CD4-positive, CD25-positive, alpha-beta regulatory T cell (primary cell): ENCODE results near the gene SEMA6D. TPM values are rescaled to one million over a fixed set of nuclear protein-coding genes. Genes with fewer than 3 reads are reported as not detected.

Experiments
- ATAC-seq, 2 donors: fragments of 150-1000 bp; cut with Tn5 transposase; one replicate each; pipeline ENCODE4 v1.10.0; 2021; ENCODE audit warnings: low read depth in 2 of 2, moderate number of reproducible peaks in 2 of 2, moderate library complexity in 1 of 2
- DNase-seq, 3 donors: peaks; one replicate each; pipeline versions ENCODE4 v3.0.0 to v3.0.0-alpha.2; 2012 to 2022; ENCODE audit warnings: mixed read lengths in 1 of 3
- H3K27ac ChIP-seq: one replicate; pipeline ENCODE4 v1.7.0; 2013; ENCODE audit warnings: mild to moderate bottlenecking, low read length; ENCODE audit not compliant: insufficient read depth, poor library complexity, severe bottlenecking
- H3K27me3 ChIP-seq: one replicate; pipeline ENCODE4 v1.7.0; 2013; ENCODE audit warnings: low read length; ENCODE audit not compliant: control insufficient read depth, insufficient read depth
- H3K36me3 ChIP-seq: one replicate; pipeline ENCODE4 v1.7.0; 2013; ENCODE audit warnings: mild to moderate bottlenecking, low read length, moderate library complexity; ENCODE audit not compliant: control insufficient read depth, insufficient read depth
- H3K4me1 ChIP-seq: 2 replicates; pipeline ENCODE4 v1.7.0; 2013; ENCODE audit warnings: mild to moderate bottlenecking, low read length; ENCODE audit not compliant: insufficient read depth, control insufficient read depth, poor library complexity, severe bottlenecking
- H3K4me3 ChIP-seq: one replicate; pipeline ENCODE4 v1.7.0; 2013; ENCODE audit warnings: low read depth, mild to moderate bottlenecking, low read length, moderate library complexity
- H3K9me3 ChIP-seq, 2 experiments: 1 replicate in 1 of 2; 2 replicates in 1 of 2; pipeline ENCODE4 v1.7.0; 2013; ENCODE audit warnings: low read length in 2 of 2, mild to moderate bottlenecking in 1 of 2, moderate library complexity in 1 of 2; ENCODE audit not compliant: control insufficient read depth in 2 of 2
- H3K27ac Mint-ChIP-seq, 3 donors: one replicate each; pipeline ENCODE4 v1.8.0; 2020 to 2022; ENCODE audit warnings: mild to moderate bottlenecking in 3 of 3, mixed read lengths in 3 of 3, moderate library complexity in 2 of 3
- H3K27me3 Mint-ChIP-seq: one replicate; pipeline ENCODE4 v1.8.0; 2022; ENCODE audit warnings: mild to moderate bottlenecking, mixed read lengths
- H3K36me3 Mint-ChIP-seq: one replicate; pipeline ENCODE4 v1.8.0; 2020; ENCODE audit warnings: mixed read lengths
- H3K4me1 Mint-ChIP-seq, 4 donors: one replicate each; pipeline ENCODE4 v1.8.0; 2020 to 2022; ENCODE audit warnings: mixed read lengths in 4 of 4, mild to moderate bottlenecking in 1 of 4
- H3K4me3 Mint-ChIP-seq, 4 donors: one replicate each; pipeline ENCODE4 v1.8.0; 2020 to 2022; ENCODE audit warnings: mild to moderate bottlenecking in 4 of 4, mixed read lengths in 4 of 4, moderate library complexity in 3 of 4
- H3K9me3 Mint-ChIP-seq, 7 donors: one replicate each; pipeline ENCODE4 v1.8.0; 2020 to 2022; ENCODE audit warnings: mixed read lengths in 7 of 7, mild to moderate bottlenecking in 3 of 7, moderate library complexity in 2 of 7
- polyA plus RNA-seq, 4 donors: library from polyadenylated mRNA; unstranded; fragments of 300-500 nt; fragmentation: Illumina TruSeq; gene quantifications; one replicate each; pipeline ENCODE4 v1.2.3, GENCODE V29; 2021
- total RNA-seq: library from RNA; stranded (reverse); gene quantifications from one replicate; pipeline ENCODE4 v1.2.3, GENCODE V29; 2022

The SEMA6D gene
- total and polyA plus RNA-seq, 5 donors from 2014 or later, result not detected

DNA sequence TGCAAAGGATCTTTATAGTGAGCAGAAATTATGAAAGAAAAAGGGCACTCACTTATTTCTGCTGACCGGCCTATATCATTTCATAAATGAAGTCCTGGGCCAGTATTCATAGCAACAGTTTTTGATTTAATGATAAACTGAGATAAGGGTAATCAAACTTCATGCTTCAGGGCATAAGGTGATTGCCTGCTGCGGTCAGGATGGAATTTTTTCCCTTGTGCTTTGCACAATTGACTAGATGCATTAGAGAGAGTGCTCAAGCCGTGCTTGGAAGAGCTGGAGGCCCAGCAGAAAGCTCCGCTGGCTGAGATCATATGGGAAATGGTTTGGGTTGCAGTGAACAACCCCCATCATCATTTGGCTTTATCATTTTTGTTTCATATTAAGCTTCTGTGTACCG, 10.4 kb downstream of the SEMA6D start:
- Mint-ChIP-seq H3K27ac (no peak overlapping the region), H3K36me3 (no peaks in the 10 kb centered on the region), H3K9me3 (peaks cover 0 to 1% (median 0%) of the 10 kb centered on the region in 7 donors), H3K27me3 (peaks cover 7% of the 10 kb centered on the region), H3K4me1 (no peaks in the 10 kb centered on the region), H3K4me3 (no peak overlapping the region)
- H3K4me3 ChIP-seq, result no peak overlapping the region
- H3K4me1 ChIP-seq, result no peaks in the 10 kb centered on the region
- no peaks in the 10 kb centered on the region for H3K27me3 ChIP-seq
- H3K9me3 ChIP-seq, result no peaks in the 10 kb centered on the region
- H3K27ac ChIP-seq, result no peak overlapping the region
- DNase-seq (no peak), ATAC-seq (no peak)
- H3K36me3 ChIP-seq, result no peaks in the 10 kb centered on the region

DNA sequence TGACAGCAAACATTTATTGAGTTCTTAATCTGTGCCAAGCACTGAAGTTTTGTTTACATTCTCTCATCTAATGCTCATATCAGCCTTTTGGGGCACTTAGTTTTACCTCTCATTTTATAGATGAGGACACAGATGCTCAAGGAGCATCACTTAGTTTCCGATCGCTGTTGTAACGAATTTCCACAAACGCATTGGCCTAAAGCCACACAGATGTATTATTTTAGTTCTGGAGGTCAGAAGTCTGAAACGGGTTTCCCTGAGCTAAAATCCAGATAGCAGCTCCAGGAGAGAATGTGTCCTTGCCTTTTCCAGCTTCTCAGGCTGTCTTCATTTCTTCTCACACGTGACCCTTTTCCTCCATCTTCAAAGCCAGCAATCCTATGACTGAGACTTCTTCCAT, 11.1 kb downstream of the SEMA6D start:
- Mint-ChIP-seq H3K36me3 (no peaks in the 10 kb centered on the region), H3K4me1 (no peaks in the 10 kb centered on the region), H3K9me3 (peaks cover 0 to 1% (median 0%) of the 10 kb centered on the region in 7 donors), H3K27ac (no peak overlapping the region), H3K27me3 (peaks cover 5% of the 10 kb centered on the region), H3K4me3 (no peak overlapping the region)
- no peak overlapping the region for H3K4me3 ChIP-seq
- H3K4me1 ChIP-seq, result no peaks in the 10 kb centered on the region
- DNase-seq, result no peak
- no peak for ATAC-seq
- H3K9me3 ChIP-seq, result no peaks in the 10 kb centered on the region
- H3K27ac ChIP-seq, result no peak overlapping the region
- no peaks in the 10 kb centered on the region for H3K27me3 ChIP-seq
- H3K36me3 ChIP-seq, result no peaks in the 10 kb centered on the region

DNA sequence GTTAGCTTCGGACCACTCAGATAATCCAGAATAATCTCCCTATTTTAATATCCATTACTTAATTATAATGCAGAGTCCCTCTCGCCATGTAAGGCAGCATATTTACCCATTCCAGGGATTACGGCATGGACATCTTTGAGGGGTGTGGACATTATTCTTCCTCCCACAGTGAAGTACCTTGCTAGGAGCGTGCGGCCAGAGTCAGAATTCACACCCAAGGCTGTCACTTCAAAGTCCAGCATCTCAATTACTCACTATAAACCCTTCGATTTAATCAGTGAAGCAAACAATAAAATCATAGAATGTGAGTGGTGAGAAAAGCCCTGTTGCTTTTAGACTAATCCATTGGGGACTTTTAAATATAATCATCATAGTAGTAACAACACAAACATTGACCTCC, 11.6 kb downstream of the SEMA6D start:
- DNase-seq (no peak), ATAC-seq (no peak)
- Histone ChIP-seq H3K27me3 (no peaks in the 10 kb centered on the region), H3K9me3 (no peaks in the 10 kb centered on the region), H3K4me1 (no peaks in the 10 kb centered on the region), H3K27ac (no peak overlapping the region), H3K36me3 (no peaks in the 10 kb centered on the region), H3K4me3 (no peak overlapping the region)
- Mint-ChIP-seq H3K36me3 (no peaks in the 10 kb centered on the region), H3K9me3 (peaks cover 0 to 1% (median 0%) of the 10 kb centered on the region in 7 donors), H3K4me1 (no peaks in the 10 kb centered on the region), H3K27me3 (peaks cover 2% of the 10 kb centered on the region), H3K27ac (no peak overlapping the region), H3K4me3 (no peak overlapping the region)

DNA sequence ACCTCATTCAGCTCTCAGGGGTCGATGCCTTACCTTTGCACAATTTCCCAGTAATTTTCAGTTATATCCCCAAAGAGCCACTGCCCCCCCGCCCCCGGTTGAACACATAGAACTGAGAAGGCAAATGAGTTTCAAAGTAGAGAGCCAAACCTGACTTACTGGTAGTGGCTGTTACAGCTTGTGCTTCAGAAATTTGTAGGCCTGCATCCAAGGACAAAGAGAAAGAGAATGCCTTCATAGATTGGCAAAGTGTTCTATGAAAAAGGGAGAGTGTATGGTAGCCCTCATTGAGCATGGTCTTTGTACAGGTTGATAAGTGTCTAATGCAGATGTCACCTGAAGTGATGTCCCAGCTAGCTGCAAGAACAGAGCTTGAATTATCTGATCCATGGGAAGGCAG, 13.9 kb downstream of the SEMA6D start:
- DNase-seq (no peak), ATAC-seq (no peak)
- H3K4me3 Mint-ChIP-seq, result no peak overlapping the region

DNA sequence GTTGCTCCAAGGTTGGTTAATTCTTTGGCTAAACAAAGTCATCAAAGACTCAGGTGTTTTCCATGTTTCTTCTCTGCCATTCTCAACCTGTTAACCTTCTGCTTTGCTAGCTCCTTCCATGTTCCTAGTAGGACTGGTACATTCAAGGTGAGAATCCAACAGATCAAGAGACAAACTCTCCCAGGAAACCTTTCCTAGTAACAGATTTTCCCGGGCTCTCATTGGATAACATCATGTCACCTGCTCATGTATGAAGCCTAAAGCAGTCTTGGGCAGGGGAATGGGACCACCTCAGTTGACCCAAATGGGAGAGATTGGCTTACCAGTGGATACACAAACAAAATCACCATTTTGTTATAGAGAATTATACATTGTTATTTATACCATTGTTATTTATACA, 14.9 kb downstream of the SEMA6D start:
- H3K27ac ChIP-seq, result no peak overlapping the region
- H3K27me3 ChIP-seq, result no peaks in the 10 kb centered on the region
- H3K9me3 ChIP-seq, result no peaks in the 10 kb centered on the region
- H3K27ac Mint-ChIP-seq, result no peak overlapping the region
- H3K27me3 Mint-ChIP-seq, result peaks cover 8% of the 10 kb centered on the region
- no peaks in the 10 kb centered on the region for H3K36me3 ChIP-seq
- H3K9me3 Mint-ChIP-seq, result no peaks in the 10 kb centered on the region
- H3K4me1 ChIP-seq, result no peaks in the 10 kb centered on the region
- H3K4me1 Mint-ChIP-seq, result no peaks in the 10 kb centered on the region
- no peaks in the 10 kb centered on the region for H3K36me3 Mint-ChIP-seq
- H3K4me3 ChIP-seq, result no peak overlapping the region
- DNase-seq (no peak), ATAC-seq (no peak)
- H3K4me3 Mint-ChIP-seq, result no peak overlapping the region

More for the DNA sequence above, 13.9 kb downstream of the SEMA6D start:
- H3K4me3 ChIP-seq, result no peak overlapping the region
- no peaks in the 10 kb centered on the region for H3K27me3 ChIP-seq
- no peak overlapping the region for H3K27ac ChIP-seq
- no peaks in the 10 kb centered on the region for H3K9me3 Mint-ChIP-seq
- H3K36me3 ChIP-seq, result no peaks in the 10 kb centered on the region
- no peaks in the 10 kb centered on the region for H3K4me1 ChIP-seq
- H3K27me3 Mint-ChIP-seq, result peaks cover 4% of the 10 kb centered on the region
- no peaks in the 10 kb centered on the region for H3K36me3 Mint-ChIP-seq
- H3K27ac Mint-ChIP-seq, result no peak overlapping the region
- H3K9me3 ChIP-seq, result no peaks in the 10 kb centered on the region
- H3K4me1 Mint-ChIP-seq, result no peaks in the 10 kb centered on the region

DNA sequence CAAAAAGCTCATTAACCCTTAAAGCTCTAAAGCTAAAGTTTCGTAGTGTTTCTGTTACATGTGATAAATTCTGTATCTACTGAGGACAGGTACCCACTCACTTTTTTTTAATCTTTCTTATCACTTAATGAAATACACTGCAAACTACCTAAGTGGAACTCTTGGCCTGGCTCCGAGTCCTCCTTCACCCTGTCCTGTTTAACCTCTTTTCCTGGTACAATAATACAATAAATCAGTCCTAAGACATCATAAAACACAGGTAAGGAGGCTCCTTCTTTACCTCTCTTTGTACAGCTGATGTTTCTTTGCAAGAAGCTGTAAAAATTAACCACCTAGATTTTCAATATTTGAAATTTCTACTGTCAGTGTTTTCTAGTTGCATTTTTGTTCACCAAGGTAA, 15.8 kb downstream of the SEMA6D start:
- Histone ChIP-seq H3K27ac (no peak overlapping the region), H3K36me3 (no peaks in the 10 kb centered on the region), H3K4me3 (no peak overlapping the region), H3K27me3 (no peaks in the 10 kb centered on the region), H3K4me1 (no peaks in the 10 kb centered on the region), H3K9me3 (no peaks in the 10 kb centered on the region)
- H3K27ac Mint-ChIP-seq, result no peak overlapping the region
- H3K27me3 Mint-ChIP-seq, result peaks cover 8% of the 10 kb centered on the region
- no peak overlapping the region for H3K4me3 Mint-ChIP-seq
- H3K36me3 Mint-ChIP-seq, result no peaks in the 10 kb centered on the region
- ATAC-seq (no peak), DNase-seq (no peak)
- no peaks in the 10 kb centered on the region for H3K4me1 Mint-ChIP-seq
- peaks cover 0 to 2% (median 0%) of the 10 kb centered on the region in 7 donors for H3K9me3 Mint-ChIP-seq

DNA sequence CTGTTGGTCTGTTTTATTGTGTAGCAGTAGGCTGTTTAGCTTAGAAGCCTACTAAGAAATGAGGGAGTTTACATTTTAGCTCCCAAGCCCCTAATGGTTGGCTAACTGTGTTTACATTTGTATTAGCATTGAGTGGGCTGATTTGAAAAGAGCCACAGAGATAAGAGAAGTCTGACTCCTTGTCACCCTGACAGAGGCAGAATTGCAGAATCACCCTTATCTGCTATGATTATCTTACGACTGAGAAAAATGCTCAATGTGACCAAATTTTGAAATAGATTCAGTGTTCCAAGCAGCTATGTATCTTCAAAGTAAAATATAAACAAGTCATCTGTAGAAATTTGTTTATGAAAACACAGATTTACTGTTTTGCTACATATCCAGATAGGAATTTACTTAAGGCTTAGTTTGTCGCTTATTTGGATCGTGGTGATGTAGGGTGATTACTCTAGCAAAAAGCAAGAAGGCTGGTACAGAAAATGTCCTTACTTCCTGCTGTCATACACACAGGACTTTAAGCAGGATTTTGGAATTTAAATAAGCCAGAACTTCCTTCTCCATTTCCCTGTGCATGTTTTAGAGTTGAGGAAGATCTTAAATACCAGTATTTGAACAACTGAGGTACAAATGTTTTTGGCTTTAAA, 19.0 kb downstream of the SEMA6D start:
- no peak overlapping the region for H3K4me3 ChIP-seq
- H3K4me3 Mint-ChIP-seq, result no peak overlapping the region
- no peaks in the 10 kb centered on the region for H3K9me3 ChIP-seq
- H3K27ac Mint-ChIP-seq, result no peak overlapping the region
- no peaks in the 10 kb centered on the region for H3K4me1 ChIP-seq
- H3K27ac ChIP-seq, result no peak overlapping the region
- H3K27me3 Mint-ChIP-seq, result peaks cover 8% of the 10 kb centered on the region
- no peaks in the 10 kb centered on the region for H3K36me3 ChIP-seq
- DNase-seq (no peak), ATAC-seq (no peak)
- H3K4me1 Mint-ChIP-seq, result no peaks in the 10 kb centered on the region
- no peaks in the 10 kb centered on the region for H3K36me3 Mint-ChIP-seq
- peaks cover 0 to 4% (median 0%) of the 10 kb centered on the region in 7 donors for H3K9me3 Mint-ChIP-seq
- no peaks in the 10 kb centered on the region for H3K27me3 ChIP-seq

DNA sequence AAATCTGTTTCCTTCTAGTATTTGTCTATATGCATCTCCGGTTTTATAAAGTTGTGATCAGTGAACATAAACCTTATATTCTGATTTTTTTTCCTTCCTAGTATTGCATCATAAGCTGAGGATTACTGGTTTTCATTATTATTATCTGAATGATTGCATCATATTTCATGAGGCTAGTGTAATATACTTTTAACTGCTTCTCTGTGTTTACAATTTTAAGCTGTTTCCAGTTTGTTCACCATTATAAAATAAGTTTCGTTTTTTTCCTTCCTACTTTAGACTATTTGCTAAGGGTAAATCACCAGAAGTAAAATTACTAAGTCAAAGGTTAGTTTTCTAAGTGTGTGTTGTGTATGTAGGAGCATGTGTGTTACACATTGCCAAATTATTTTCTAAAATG, 20.2 kb downstream of the SEMA6D start:
- Histone ChIP-seq H3K27ac (no peak overlapping the region), H3K9me3 (no peaks in the 10 kb centered on the region), H3K4me1 (no peaks in the 10 kb centered on the region), H3K27me3 (no peaks in the 10 kb centered on the region), H3K36me3 (no peaks in the 10 kb centered on the region), H3K4me3 (no peak overlapping the region)
- ATAC-seq (no peak), DNase-seq (no peak)
- Mint-ChIP-seq H3K4me1 (no peaks in the 10 kb centered on the region), H3K9me3 (peaks cover 0 to 4% (median 0%) of the 10 kb centered on the region in 7 donors), H3K27me3 (peaks cover 8% of the 10 kb centered on the region), H3K36me3 (no peaks in the 10 kb centered on the region), H3K27ac (no peak overlapping the region), H3K4me3 (no peak overlapping the region)
